ENCODE results near the gene ANAPC5.

The ANAPC5 gene

DNA sequence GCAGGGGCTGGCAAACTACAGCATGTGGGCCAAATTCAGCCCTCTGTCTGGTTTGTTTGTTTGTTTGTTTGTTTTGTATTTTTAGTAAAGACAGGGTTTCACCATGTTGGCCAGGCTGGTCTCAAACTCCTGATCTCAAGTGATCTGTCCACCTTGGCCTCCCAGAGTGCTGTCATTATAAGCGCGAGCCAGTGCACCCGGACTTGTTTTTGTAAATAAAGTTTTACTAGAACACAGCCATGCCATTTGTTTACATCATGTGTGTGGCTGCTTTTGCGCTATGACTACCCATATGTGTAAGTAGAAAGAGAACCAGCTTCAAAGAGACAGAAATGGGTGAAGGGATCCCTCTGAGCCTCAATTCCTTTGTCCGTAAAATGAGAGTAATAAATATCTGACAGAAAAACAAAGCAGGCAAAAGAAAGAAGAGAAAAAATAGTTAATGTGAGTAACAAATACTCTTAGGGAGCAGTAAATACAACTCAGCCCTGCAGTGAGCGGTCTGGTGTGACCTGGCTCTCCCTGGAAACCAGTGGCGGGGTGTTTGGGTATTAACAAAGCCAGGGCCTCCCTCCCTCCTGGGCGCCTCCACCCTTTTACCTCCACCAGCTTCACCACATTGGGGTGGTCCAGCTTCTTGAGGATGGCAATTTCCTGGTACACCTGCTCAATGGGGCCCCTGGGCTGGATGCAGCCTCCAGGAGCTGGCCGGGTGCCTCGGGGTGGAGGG, 88.8 kb downstream of the ANAPC5 start:
- in situ Hi-C loops (cut with MboI; ENCODE audit: low sequenced_read_pairs): no loop called here

DNA sequence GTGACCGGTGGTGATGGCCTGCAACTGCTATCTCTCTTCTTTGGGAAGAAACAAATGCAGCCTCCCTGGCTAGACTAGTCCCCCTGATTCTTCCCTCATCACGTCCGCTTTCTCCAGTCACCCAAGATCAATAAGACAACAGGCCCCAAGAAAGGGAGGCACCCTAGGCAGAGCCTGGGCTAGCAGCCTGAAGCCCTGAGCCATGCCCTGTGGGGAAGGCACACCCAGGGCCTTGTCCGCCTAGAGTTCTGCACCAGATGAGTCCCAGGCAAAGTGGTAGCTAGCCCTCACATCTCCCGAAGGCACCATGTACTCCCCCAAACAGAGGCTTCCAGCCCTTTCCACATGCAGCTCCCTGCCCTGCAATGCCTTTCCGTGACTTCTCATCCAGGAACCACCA, 90.8 kb downstream of the ANAPC5 start:
- in situ Hi-C loops (cut with MboI; ENCODE audit: low sequenced_read_pairs): no loop called here

DNA sequence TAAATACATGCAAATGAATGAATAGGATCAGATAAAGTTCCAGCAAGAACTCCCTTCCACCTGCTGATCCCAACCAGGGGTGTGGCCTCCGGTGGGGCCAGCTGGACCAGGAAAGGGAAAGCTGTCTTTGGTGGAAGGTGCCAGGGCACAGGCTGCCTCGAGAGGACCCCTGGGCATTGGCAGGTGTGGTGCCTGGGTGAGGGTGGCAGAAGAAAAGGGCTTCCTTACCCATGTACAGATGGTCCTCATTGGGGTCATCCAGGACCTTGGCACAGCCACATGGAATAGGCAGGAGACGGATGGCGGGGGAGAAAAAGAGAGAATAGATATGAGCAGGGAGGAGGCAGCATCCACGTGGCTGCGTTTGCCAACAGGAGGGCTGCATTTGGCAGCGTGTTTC, 92.1 kb downstream of the ANAPC5 start:
- in situ Hi-C loops (cut with MboI; ENCODE audit: low sequenced_read_pairs): no loop called here

DNA sequence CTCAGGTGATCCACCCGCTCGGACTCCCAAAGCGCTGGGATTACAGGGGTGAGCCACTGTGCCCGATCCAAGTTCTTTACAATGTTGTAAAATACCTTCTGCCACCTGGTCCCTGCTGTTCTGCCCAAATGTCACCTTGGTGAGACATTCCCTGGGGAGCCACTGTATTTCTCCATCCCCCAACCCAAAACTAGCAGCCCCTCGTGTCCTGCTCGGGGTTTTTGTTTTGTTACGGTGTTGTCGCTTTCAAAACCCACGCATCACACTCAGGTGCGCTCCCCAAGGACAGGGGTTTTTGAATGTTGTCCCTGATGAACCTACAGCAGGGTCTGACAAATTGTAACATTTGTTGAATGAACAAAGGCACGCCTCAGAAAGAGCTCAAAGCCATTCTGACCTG, 93.1 kb downstream of the ANAPC5 start:
- in situ Hi-C loops (cut with MboI; ENCODE audit: low sequenced_read_pairs): no loop called here

Measured in HL-60/S4 (cell line).